Hypothalamus (tissue), 51 donors: ENCODE results near the gene SVOP.

ENCODE experiments used
- DNase-seq, 51 donors: peaks; one replicate each; lab custom pipeline; 2025; lab: John Stamatoyannopoulos, UW

SVOP gene

GRCh38 chr12:108940138-108940537, 80.7 kb downstream of the SVOP start:
- DNase-seq, result no peak

DNA sequence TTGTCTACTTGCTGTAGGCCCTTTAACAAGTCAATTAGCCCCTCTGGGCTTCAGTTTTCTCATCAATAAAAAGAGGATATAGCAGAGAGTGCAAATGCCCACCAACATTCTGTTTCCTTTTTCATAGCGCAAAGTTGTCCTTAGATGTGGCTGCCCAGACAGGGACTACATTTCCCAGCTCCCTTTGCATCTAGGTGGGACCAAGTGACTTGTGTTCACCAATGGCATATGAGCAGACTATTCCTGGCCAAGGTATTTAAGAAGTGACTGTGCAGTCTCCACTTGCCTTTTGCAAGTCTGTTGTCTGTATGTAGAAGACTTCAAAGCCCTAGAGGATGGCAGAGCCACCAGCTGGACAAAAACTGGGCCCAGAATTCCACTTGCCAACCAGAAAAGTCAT, 81.3 kb downstream of the SVOP start:
- DNase-seq, result no peak

DNA sequence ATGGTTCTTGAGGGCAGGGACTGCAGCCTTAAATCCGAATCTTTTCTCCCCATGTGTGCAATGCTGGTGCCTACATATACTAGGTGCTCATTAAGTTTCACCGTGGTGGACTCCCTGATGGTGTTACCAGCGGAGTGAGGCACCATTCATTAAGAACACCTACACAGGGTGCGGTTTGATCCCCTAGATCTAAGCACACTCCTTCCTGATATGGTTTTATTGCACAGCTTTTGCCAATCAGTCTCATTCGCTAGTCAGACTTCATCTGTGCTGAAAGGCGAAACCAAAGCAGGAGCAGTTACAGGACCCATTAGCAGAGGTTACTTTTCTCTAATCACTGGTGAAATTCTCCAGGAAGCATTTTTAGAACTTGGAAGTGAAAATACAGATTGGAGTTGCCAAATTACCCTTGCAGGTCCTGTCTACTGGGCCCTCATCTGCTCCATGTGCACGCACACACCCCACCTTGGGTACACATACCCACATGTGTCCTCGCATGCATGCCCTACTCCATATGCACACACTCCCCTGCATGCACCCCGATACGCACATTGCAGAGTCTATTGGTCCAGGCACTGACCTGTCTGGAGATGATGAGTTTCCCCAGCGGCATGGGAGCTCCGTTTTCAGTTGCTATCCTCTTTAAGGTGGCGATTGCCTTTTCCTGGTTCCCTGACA, 82.5 kb downstream of the SVOP start:
- DNase-seq, result no peak

DNA sequence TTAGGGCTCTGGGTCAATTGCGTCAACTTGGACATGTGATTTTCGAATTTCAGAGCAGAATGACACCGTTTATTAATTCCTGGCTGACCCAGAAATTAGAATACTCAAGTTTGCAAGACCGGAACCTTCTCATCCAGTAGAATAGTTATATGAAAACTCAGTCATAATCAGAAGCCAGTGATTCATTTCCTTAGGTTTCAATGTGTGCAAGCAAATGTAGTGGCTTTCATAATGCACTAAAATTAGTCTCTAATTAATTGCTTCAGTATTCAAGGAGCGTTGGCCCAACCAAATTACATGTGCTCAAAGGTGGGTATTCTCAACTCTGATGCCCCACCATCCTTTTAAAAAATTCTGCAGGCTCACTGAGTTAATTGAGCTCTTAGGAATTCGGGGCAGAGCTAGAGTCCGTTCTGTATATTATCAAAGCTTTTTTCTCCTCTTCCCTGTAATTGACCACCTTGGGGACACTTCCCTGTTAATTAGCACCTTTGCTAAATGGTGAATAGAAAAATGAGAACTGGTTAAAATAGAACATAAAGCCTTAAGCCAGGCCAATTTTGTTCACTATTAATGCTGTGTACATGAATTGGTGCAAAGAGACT, 85.6 kb downstream of the SVOP start:
- no peak for DNase-seq

GRCh38 chr12:108933949-108934348, 86.9 kb downstream of the SVOP start:
- DNase-seq, result peak in 1 of 51 donors; percentile 12

DNA sequence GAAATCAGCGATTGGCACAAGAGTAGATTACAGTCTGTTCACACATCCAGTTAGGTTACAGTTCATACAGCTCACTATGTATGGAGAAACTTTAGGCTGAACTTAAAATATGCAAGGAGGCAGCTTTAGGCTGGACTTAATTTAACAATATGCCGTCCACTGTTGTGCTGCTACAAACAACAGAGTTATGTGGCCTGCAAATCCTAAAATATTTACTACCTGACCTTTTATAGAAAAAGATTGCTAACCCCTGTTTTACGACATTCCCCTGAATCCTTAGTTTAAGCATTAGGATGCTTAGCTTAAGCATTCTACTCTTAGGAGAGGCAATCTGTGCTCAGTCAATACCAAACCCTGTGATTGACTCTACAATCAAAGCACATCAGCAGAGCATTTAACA, 90.1 kb downstream of the SVOP start:
- DNase-seq, result no peak

- DNase-seq, result no peak
These were observed 90.7 kb downstream of the SVOP start for GRCh38 chr12:108930155-108930554.

- no peak for DNase-seq
These were observed 92.2 kb downstream of the SVOP start for GRCh38 chr12:108928695-108929094.

DNA sequence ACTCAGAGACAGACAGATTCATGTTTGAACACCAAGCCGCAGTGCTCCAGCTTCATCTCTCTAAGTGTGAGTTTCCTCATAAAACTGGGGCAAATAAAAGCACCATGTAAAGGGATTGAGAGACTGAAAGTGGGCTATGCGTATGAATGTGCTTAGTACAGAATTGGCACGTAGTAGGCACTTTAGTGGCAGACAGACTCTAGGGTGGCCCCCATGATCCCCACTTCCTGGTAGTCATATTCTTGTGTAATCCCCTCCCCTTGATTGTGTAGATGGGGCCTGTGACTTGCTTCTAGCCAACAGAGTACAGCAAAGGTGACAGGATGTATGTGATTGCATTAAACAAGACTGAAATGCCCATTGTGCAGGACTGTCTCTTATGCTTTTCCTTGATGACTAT, 98.0 kb downstream of the SVOP start:
- no peak for DNase-seq

DNA sequence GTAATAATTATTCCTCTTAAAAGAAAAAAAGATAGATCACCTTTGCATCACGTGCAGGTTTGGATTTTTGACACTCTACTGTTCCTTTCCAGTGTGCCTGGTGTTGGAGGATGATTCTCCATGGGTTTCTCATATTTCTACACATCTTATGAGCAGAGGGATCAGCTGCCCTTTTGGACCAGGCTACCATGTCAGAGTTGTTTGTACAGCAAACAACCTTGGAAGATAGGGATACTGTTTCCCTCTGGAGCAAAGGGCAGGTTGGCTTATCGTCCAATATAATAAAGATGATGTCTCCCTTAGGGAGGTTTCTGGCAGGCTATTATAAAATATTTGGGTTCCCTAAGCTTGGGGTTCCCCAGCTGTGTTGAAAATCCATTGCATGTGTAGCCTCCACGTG, 98.9 kb downstream of the SVOP start:
- no peak for DNase-seq

- DNase-seq, result no peak
These were observed 101.8 kb downstream of the SVOP start for GRCh38 chr12:108918960-108919642.

DNA sequence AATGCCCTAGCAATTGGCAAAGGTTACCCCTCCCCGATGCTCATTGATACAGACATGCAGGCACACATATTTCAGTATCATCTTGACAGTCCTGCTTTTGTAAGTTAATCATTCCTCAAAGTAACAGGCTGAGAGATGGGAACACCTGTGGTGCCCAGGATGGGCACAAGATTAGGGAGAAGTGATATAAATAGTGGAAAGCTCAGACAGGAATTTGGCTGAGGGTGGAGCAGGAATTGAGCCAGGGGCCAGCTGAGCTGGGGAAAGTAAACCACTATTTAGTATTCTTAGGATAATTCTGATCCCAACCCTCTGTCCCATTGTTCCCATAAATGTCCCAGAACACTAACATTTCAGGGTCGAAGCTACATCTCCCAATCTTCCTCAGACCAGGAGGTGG, 102.7 kb downstream of the SVOP start:
- DNase-seq, result no peak

DNA sequence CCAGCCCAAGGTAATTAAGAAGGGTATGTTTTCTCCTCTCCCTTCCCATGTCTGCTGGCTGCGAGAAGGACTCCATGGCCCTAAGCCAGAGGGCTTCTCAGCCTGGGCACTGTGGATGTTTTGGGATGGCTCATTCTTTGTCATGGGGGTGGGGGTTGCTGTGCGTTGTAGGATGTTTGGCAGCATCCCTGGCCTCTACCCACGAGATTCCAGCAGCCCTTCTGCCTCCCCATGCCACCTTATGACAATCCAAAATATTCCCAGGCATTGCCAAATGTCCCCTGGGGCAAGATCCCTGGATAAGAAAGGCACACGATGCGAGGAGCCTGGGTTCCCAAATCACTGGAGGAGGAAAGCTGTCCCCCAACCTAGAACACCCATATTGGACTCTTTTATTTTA, 104.5 kb downstream of the SVOP start:
- DNase-seq, result no peak

- DNase-seq, result no peak
These were observed 105.2 kb downstream of the SVOP start for GRCh38 chr12:108915632-108916133.

- DNase-seq, result peak in 9 of 51 donors; percentile 2 to 53 (median 19)
These were observed 106.7 kb downstream of the SVOP start for GRCh38 chr12:108914121-108914531.

- no peak for DNase-seq
These were observed 108.5 kb downstream of the SVOP start for GRCh38 chr12:108912361-108912760.

GRCh38 chr12:108911915-108912314, 109.0 kb downstream of the SVOP start:
- DNase-seq, result no peak

- peak in 6 of 51 donors; percentile 4 to 30 (median 13) for DNase-seq
These were observed 110.5 kb downstream of the SVOP start for GRCh38 chr12:108910336-108910735.

GRCh38 chr12:108907839-108908351, 113.0 kb downstream of the SVOP start:
- peak in 4 of 51 donors; percentile 8 to 26 (median 16) for DNase-seq

- DNase-seq, result no peak
These were observed 113.9 kb downstream of the SVOP start for GRCh38 chr12:108906971-108907370.

GRCh38 chr12:108905725-108906124, 115.1 kb downstream of the SVOP start:
- no peak for DNase-seq

- DNase-seq, result no peak
These were observed 121.7 kb downstream of the SVOP start for GRCh38 chr12:108899145-108899544.
